Endothelial cell of umbilical vein (primary cell): ENCODE measurements around the gene MTX1. TPM values are rescaled to one million over a fixed set of nuclear protein-coding genes. Genes with fewer than 3 reads are reported as not detected.

Source experiments
- BruUV-seq: library from RNA; stranded (reverse); fragments of 400-500 nt; replicated peaks from 2 replicates; lab custom pipeline; 2021; lab: Mats Ljungman, UMichigan
- CTCF ChIA-PET: fragments of 300-600, 350-600 bp; sonication (Branson Sonifier 250); formaldehyde crosslinking; loops from one replicate; lab custom pipeline; 2021; ENCODE audit warnings: antibody characterized with exemption, inconsistent platforms; lab: Charles Lee
- POLR2A ChIA-PET: fragments of 300-600, 350-600 bp; sonication (Branson Sonifier 250); formaldehyde crosslinking; loops from one replicate; lab custom pipeline; 2021; ENCODE audit warnings: antibody characterized with exemption, inconsistent platforms; lab: Charles Lee
- DNase-seq: peaks from one replicate; pipeline ENCODE4 v3.0.0-alpha.2; 2011; ENCODE audit warnings: low read depth, low spot score
- FAIRE-seq: peaks from 2 replicates; lab custom pipeline; 2011; peaks lifted over from hg19 to GRCh38; lab: Jason Lieb, UNC
- H2AFZ ChIP-seq: 2 replicates; pipeline ENCODE4 v1.6.0; 2012; ENCODE audit warnings: low read depth, low read length, control low read depth, inconsistent platforms
- H3K27ac ChIP-seq: 2 replicates; pipeline ENCODE4 v1.5.1; 2011; ENCODE audit warnings: low read depth, mild to moderate bottlenecking, control low read depth, low read length, moderate library complexity; ENCODE audit not compliant: insufficient read depth
- H3K27me3 ChIP-seq, 2 experiments: 2 replicates each; pipeline versions ENCODE4 v1.6.0 to v1.6.1; 2011; ENCODE audit warnings: low read length in 2 of 2, mixed read lengths in 1 of 2; ENCODE audit not compliant: control insufficient read depth in 2 of 2, insufficient read depth in 2 of 2
- H3K36me3 ChIP-seq, 2 experiments: 2 replicates in 1 of 2; 3 replicates in 1 of 2; pipeline ENCODE4 v1.5.1; 2011; ENCODE audit warnings: low read length in 2 of 2, mild to moderate bottlenecking in 1 of 2, moderate library complexity in 1 of 2; ENCODE audit not compliant: control insufficient read depth in 2 of 2, insufficient read depth in 2 of 2; ENCODE audit errors: extremely low read depth in 1 of 2
- H3K4me1 ChIP-seq: 3 replicates; pipeline ENCODE4 v1.5.1; 2011; ENCODE audit warnings: mild to moderate bottlenecking, low read length; ENCODE audit not compliant: control insufficient read depth, insufficient read depth; ENCODE audit errors: extremely low read depth
- H3K4me2 ChIP-seq: 2 replicates; pipeline ENCODE4 v1.6.1; 2011; ENCODE audit warnings: low read length, control low read depth, mixed read lengths; ENCODE audit not compliant: insufficient read depth
- H3K4me3 ChIP-seq, 3 experiments: fragments of 200-600 bp in 1 of 3; sonication (generic), shearing (Covaris generic) in 1 of 3; replicated peaks in 1 of 3; 2 replicates each; pipeline ENCODE4 v1.5.1; 2011 to 2016; ENCODE audit warnings: control low read depth in 3 of 3, low read length in 3 of 3, mild to moderate bottlenecking in 2 of 3, inconsistent platforms in 1 of 3, low read depth in 1 of 3, moderate library complexity in 1 of 3; ENCODE audit not compliant: insufficient read depth in 1 of 3
- H3K79me2 ChIP-seq: 2 replicates; pipeline ENCODE4 v1.6.0; 2012; ENCODE audit warnings: low read length, inconsistent platforms; ENCODE audit not compliant: control insufficient read depth, insufficient read depth
- H3K9ac ChIP-seq: replicated peaks from 2 replicates; pipeline ENCODE3; 2011; ENCODE audit warnings: low read length, control low read depth; ENCODE audit not compliant: insufficient read depth; ENCODE audit errors: extremely low read depth
- H3K9me1 ChIP-seq: replicated peaks from 3 replicates; pipeline ENCODE4 v1.6.0; 2011; ENCODE audit warnings: mild to moderate bottlenecking, low read length; ENCODE audit not compliant: control insufficient read depth, insufficient read depth; ENCODE audit errors: extremely low read depth
- H3K9me3 ChIP-seq: replicated peaks from 2 replicates; pipeline ENCODE4 v1.5.1; 2012; ENCODE audit warnings: low read length, inconsistent platforms; ENCODE audit not compliant: control insufficient read depth, insufficient read depth
- H4K20me1 ChIP-seq: replicated peaks from 2 replicates; pipeline ENCODE3; 2011; ENCODE audit warnings: mild to moderate bottlenecking, low read length; ENCODE audit not compliant: control insufficient read depth, insufficient read depth; ENCODE audit errors: extremely low read depth
- CTCF ChIP-seq, 2 donors: IDR thresholded peaks; 1 replicate in 1 of 2; 2 replicates in 1 of 2; pipeline ENCODE4 v1.5.1; 2011; ENCODE audit warnings: low read length in 2 of 2, mild to moderate bottlenecking in 2 of 2, moderate library complexity in 2 of 2, control low read depth in 1 of 2, inconsistent platforms in 1 of 2, low read depth in 1 of 2; ENCODE audit not compliant: insufficient read depth in 1 of 2; ENCODE audit errors: extremely low read depth in 1 of 2
- EZH2 ChIP-seq: IDR thresholded peaks from 2 replicates; pipeline ENCODE4 v1.6.1; 2012; ENCODE audit warnings: borderline replicate concordance, low read depth, mild to moderate bottlenecking, moderate library complexity, low read length, inconsistent platforms; ENCODE audit not compliant: severe bottlenecking
- FOS ChIP-seq: IDR thresholded peaks from 2 replicates; pipeline ENCODE4 v1.6.1; 2011; ENCODE audit warnings: mild to moderate bottlenecking, low read length, moderate library complexity, borderline replicate concordance; ENCODE audit not compliant: insufficient read depth
- GATA2 ChIP-seq: IDR thresholded peaks from 2 replicates; pipeline ENCODE4 v1.7.0; 2011; ENCODE audit warnings: low read depth, mild to moderate bottlenecking, moderate library complexity, mixed read lengths, low read length; ENCODE audit not compliant: insufficient read length, insufficient read depth
- JUN ChIP-seq: IDR thresholded peaks from 2 replicates; pipeline ENCODE4 v1.6.1; 2011; ENCODE audit warnings: borderline replicate concordance, low read depth; ENCODE audit not compliant: insufficient read length, insufficient read depth
- MAX ChIP-seq: IDR thresholded peaks from 2 replicates; pipeline ENCODE4 v1.6.1; 2011; ENCODE audit not compliant: insufficient read depth, insufficient read length
- MYC ChIP-seq: IDR thresholded peaks from one replicate; pipeline ENCODE4 v1.6.1; 2011; ENCODE audit warnings: mild to moderate bottlenecking, low read depth, low read length
- POLR2A ChIP-seq: IDR thresholded peaks from 2 replicates; pipeline ENCODE4 v1.6.1; 2012; ENCODE audit warnings: low read depth, mild to moderate bottlenecking, control low read depth, low read length
- POLR2AphosphoS5 ChIP-seq: IDR thresholded peaks from 2 replicates; pipeline ENCODE4 v1.6.1; 2012; ENCODE audit warnings: low read depth, mild to moderate bottlenecking, control low read depth, low read length, moderate library complexity; ENCODE audit not compliant: insufficient read depth
- dilution Hi-C: fragments of 300-500 bp; cut with MboI; formaldehyde crosslinking; loops from one replicate; pipeline ENCODE4 v1.15.0; 2019; ENCODE audit warnings: low sequenced_read_pairs; ENCODE audit not compliant: extremely low pct_ligation_motif_present
- intact Hi-C: fragments of 100-400 bp; cut with micrococcal nuclease; formaldehyde crosslinking; loops from one replicate; pipeline ENCODE4 v1.10.0; 2022
- polyA plus RNA-seq, 4 experiments: library from polyadenylated mRNA; depleted of rRNA in 3 of 4; stranded (reverse) in 3 of 4; unstranded in 1 of 4; fragments of >200 nt; gene quantifications; 2 replicates each; pipeline versions ENCODE4 v1.2.1 to v1.2.3, GENCODE V29; 2011 to 2012; ENCODE audit warnings: missing spikeins in 1 of 4
- total RNA-seq: library from RNA; stranded (reverse); gene quantifications from 2 replicates; pipeline ENCODE4 v1.2.3, GENCODE V29; 2021

MTX1 gene
- total and polyA plus RNA-seq, 2 donors (not counting 3 experiments of a cell fraction or from before 2014, with no cell fraction given) = 53.0 to 109 TPM

GRCh38 chr1:155199792-155200191 lies 8.7 kb upstream of the MTX1 start:
- H3K4me2 ChIP-seq = no peak overlapping the region
- ChIA-PET CTCF (no interaction called here), POLR2A (no interaction called here)
- TF ChIP-seq GATA2 = no peak
- no peak for TF ChIP-seq POLR2AphosphoS5
- TF ChIP-seq MAX = no peak
- no peak for TF ChIP-seq POLR2A
- no peak for TF ChIP-seq FOS
- no peak for TF ChIP-seq EZH2
- TF ChIP-seq CTCF (IDR thresholded peaks at IDR 0.05; ENCODE audit: extremely low read depth in 1 of 2, insufficient read depth in 1 of 2, low read depth in 1 of 2, low read length in 2 of 2) = no peak
- no peak for TF ChIP-seq JUN
- TF ChIP-seq MYC = no peak
- H2AFZ ChIP-seq = no peak overlapping the region
- dilution Hi-C loops (no loop called here), intact Hi-C loops (no loop called here)
- H3K4me1 ChIP-seq = peaks cover 8% of the 10 kb centered on the region
- H3K9me3 ChIP-seq = no peaks in the 10 kb centered on the region
- no peak for DNase-seq
- no peaks in the 10 kb centered on the region for H4K20me1 ChIP-seq
- no peak overlapping the region for H3K27ac ChIP-seq
- FAIRE-seq = no peak
- H3K9ac ChIP-seq = no peak overlapping the region
- peaks cover 0 to 3% of the 10 kb centered on the region in 2 experiments for H3K36me3 ChIP-seq
- H3K4me3 ChIP-seq = no peak overlapping the region
- H3K79me2 ChIP-seq = no peaks in the 10 kb centered on the region
- BruUV-seq = no TSS peak
- H3K27me3 ChIP-seq = no peaks in the 10 kb centered on the region
- H3K9me1 ChIP-seq = no peaks in the 10 kb centered on the region
